H1 (cell line): Measurements from ENCODE around the gene PCID2. TPM values are rescaled to one million over a fixed set of nuclear protein-coding genes. Genes with fewer than 3 reads are reported as not detected.

ENCODE experiments used
- YY1 ChIP-seq: IDR thresholded peaks from 2 replicates; pipeline ENCODE4 v1.6.1; 2011; ENCODE audit warnings: low read depth, mild to moderate bottlenecking, low read length
- polyA plus RNA-seq, 7 experiments: library from polyadenylated mRNA; depleted of rRNA in 3 of 7; stranded (reverse) in 5 of 7; unstranded in 2 of 7; fragments of >200 nt in 5 of 7; fragments of 200-250 nt in 2 of 7; gene quantifications; 1 replicate in 5 of 7; 2 replicates in 1 of 7; 4 replicates in 1 of 7; pipeline versions ENCODE4 v1.2.1 to v1.2.3, GENCODE V29; 2011 to 2013; ENCODE audit warnings: missing spikeins in 2 of 7, mixed read lengths in 2 of 7
- total RNA-seq: library from RNA; stranded (reverse); fragmentation: NEBNext Ultra II Directional; extraction: Animal tissue kit (Norgen Biotek cat#: 25700); gene quantifications from 2 replicates; pipeline ENCODE4 v1.2.1, GENCODE V29; 2021
- TF ChIP-seq, protein P1 (sequence below): IDR thresholded peaks from 2 replicates; pipeline ENCODE4 v1.6.1; 2011; ENCODE audit warnings: low read length, improper control_type of control experiment
- TF ChIP-seq, protein P2 (sequence below): IDR thresholded peaks from 2 replicates; pipeline ENCODE4 v1.6.1; 2012; ENCODE audit warnings: inconsistent platforms

PCID2 gene
- total and polyA plus RNA-seq, 2 of the 8 experiments (the other 6 are each of a cell fraction or from before 2014, with no cell fraction given), result 72.4 to 72.8 TPM

DNA sequence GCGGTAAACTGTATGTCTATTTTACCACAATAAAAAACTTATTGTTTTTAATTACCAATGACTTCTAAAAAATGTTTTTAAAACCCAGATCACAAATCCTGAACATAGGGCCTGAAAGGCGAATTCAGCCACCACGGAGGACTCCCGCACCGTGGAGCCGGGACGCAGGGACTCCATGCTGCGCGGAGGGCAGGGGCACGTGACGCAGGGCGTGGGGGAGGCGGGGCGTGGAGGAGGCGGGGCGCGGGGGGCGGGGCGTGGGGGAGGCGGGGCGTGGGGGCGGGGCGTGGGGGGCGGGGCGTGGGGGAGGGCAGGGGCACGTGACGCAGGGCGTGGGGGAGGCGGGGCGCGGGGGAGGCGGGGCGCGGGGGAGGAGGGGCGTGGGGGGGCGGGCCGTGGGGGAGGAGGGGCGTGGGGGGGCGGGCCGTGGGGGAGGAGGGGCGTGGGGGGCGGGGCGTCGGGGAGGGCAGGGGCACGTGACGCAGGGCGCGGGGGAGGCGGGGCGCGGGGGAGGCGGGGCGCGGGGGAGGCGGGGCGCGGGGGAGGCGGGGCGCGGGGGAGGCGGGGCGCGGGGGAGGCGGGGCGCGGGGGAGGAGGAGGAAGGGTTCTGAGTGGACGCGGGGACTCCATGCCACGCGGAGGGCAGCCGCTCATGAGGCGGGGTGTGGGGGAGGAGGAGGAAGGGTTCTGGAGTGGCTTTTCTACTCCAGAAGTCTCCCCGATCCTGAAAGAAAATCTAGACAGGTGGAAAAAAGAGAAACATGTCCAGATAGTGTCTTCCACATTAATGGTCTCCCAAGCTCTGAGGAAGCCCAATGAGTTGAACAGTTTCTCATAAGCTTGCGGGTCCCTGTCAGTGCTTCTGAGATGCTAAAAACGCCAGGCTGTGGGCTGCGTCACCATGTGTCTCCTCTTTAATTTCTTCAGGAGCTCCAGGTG lies 54.4 kb downstream of the PCID2 start (continued):
- TF ChIP-seq, protein P1, sequence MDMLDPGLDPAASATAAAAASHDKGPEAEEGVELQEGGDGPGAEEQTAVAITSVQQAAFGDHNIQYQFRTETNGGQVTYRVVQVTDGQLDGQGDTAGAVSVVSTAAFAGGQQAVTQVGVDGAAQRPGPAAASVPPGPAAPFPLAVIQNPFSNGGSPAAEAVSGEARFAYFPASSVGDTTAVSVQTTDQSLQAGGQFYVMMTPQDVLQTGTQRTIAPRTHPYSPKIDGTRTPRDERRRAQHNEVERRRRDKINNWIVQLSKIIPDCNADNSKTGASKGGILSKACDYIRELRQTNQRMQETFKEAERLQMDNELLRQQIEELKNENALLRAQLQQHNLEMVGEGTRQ, result peak; percentile 79
- TF ChIP-seq, protein P2, sequence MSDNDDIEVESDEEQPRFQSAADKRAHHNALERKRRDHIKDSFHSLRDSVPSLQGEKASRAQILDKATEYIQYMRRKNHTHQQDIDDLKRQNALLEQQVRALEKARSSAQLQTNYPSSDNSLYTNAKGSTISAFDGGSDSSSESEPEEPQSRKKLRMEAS, result peak; percentile 20; the same call in 1 of the 2 replicates
- no peak for TF ChIP-seq YY1
